COLO668 (cell line): Measurements from ENCODE around the gene TUBB1.

Experiments used
- DNase-seq: peaks from one replicate; lab custom pipeline; 2025; ENCODE audit not compliant: unreplicated experiment; lab: John Stamatoyannopoulos, UW

TUBB1 gene

DNA sequence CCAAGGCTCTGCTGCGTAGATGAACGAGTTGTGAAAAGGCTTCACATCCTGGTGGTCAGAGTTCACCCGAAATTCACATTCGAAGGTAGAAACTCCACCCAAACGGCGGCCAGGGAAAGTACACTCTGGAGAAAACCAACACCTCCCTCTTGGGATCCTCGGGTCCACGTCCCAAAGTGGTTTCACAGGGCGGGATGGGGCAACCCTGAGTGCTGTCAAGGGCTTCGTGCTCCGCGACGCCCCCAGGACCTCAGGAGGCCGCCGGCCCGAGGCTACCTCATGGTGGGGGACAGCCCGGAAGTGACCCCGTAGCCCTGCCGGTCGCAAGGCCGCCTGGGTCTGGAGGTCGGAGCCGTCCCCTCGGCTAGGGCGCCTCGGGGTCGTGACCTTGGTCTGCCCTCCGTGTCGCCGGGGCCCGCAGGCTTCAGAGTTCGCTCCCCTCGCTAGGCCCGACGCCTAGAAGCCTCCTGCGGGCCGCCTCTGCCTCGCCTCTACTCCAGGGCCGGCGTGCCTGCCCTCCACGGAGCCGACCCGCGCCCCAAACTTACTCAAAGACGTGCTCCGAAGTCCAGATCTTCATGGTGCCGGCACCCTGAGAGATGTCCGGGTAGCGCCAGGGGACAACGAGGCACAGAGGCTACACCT lies 23.0 kb downstream of the TUBB1 start, which contains the start of gene PRELID3B:
PRELID3B (minus strand) TSS at position 636 of the 645 bp plus-strand sequence; CDS start at position 580, 56 bp downstream.
- DNase-seq, result peak; percentile 58

- peak; percentile 98 for DNase-seq
Observed at GRCh38 chr20:59042796-59043631, 23.8 kb downstream of the TUBB1 start.

DNA sequence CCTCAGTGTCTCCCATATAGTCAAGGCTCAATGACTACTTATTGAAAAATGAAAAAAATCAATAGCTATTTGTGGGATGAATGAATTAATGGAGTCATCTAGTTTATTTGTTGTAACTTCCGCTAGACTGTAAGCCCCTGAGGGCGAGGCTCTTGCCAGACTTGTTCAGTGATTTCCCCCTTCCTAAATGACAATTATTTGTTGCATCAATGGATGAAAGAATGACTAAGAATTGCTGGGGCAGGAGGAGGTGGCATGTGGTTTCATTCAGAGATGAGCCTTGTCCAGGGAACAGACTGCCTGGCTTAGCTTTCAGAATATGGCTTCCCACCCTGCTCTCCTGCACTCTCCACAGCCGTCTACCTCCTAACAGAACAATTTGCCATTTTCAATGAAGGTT lies 24.5 kb downstream of the TUBB1 start:
- no peak for DNase-seq

DNA sequence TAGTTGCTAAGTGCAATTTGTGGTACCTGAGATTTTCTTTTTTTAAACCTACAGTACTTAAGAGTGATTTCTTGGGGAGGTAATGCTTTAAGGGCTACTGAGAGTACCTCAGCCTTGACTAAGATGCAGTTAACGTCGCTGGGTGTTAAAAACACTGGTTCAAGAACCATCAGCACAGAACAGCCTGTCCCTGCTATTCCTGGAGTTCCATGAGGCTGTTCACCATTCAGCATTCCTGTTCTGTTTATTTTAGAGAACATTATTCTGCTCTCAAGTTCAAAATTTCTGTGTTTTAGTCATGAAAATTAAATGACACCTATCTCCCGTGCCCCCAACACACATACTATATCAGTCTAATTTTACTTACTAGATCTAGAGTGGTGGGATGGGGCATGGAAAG lies 25.1 kb downstream of the TUBB1 start:
- no peak for DNase-seq

DNA sequence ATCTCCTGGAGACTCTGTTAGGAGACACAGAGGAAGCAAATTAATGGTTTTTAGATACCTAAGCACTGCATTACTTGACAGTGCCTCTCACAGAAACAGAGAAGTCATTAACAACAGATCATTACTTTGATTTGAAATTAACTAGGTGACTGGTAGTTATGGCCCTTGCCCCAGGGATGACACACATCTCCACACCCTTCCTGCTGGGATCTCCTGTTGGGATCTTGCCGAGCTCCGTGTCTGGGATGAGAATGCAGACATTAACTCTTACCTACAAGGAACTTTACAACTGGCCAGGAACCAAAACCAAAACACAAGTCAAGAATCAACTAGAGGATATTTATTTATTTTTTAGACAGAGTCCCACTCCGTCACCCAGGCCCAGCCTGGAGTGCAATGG lies 25.6 kb downstream of the TUBB1 start:
- DNase-seq, result no peak

DNA sequence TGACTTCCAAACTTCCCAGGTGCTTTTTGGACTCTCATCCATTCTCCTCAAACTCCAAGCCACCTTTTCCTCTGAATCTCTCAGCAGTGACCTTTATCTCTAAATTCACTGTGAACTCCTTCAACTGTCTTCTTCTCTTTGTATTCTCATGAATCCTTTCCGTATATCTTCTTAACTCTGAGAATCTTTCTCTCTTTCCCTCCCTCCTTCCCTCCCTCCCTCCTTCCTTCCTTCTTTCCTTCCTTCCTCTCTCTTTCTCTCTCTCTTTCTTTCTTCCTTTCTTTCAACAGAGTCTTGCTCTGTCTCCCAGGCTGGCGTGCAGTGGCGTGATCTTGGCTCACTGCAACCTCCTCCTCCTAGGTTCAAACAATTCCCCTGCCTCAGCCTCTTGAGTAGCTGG lies 27.6 kb downstream of the TUBB1 start:
- no peak for DNase-seq

GRCh38 chr20:59047938-59048680 lies 28.9 kb downstream of the TUBB1 start:
- DNase-seq, result no peak

GRCh38 chr20:59048681-59049030 lies 29.4 kb downstream of the TUBB1 start:
- DNase-seq, result no peak

GRCh38 chr20:59050437-59050836 lies 31.2 kb downstream of the TUBB1 start:
- DNase-seq, result no peak

- DNase-seq, result no peak
Observed at GRCh38 chr20:59051666-59052185, 32.5 kb downstream of the TUBB1 start.

DNA sequence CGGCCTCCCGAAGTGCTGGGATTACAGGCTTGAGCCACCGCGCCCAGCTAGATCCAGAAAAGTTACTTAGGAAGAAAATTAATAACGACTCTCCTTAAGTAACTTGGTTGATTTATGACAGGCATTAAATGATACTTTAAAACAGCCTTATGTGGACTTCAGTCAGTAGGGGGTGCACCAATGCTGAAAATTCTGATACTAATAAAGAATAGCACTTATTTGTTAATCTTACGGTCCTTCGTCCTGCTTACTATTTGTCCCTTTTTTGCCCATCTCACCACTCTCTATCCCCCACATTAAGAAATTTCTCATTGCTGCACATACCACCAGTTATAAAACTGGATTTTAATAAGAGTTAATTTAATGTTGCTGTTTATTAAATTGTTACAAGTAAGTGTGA lies 36.1 kb downstream of the TUBB1 start:
- no peak for DNase-seq

- DNase-seq, result peak; percentile 23
Observed at GRCh38 chr20:59062081-59062480, 42.9 kb downstream of the TUBB1 start.

DNA sequence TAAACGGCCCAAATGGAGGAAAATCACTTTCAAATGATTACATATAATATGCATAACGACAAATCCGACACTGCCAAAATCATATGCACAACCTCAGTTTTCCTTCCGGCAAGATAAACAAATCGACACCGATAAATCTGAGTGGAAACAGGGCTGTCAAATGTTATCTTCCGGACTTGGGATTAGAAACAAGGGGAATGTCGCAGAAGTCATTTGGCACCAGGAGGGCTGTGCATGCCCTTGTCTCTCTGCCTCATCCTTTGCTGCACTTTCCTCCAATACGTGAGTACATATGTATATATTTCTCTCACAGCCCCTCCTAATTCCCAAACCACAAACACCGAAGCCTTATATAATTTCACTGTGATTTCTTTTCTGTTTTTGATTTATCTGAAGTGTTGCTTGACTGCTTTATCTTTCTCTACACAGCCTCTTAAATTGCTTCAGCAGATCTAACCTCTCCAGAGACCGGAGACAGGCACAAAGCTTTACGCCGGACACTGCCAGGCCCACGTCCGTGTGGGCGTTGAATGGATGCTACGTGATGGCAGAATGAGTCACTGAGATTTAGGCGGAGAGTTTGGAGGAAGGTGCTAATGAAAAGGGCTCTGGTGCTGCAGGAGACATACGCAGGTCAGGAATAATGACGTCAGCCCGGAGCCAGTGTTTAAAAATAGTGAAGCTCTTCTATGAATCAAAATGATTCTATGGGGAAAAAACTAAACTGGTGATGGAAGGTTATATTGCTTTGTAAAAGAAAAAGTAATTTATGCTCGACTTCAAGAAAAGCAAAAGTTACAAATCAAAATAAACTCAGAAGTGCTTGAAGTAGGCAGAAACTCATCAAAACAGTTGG lies 44.4 kb downstream of the TUBB1 start:
- DNase-seq, result peak; percentile 19

GRCh38 chr20:59064214-59064722 lies 45.0 kb downstream of the TUBB1 start:
- DNase-seq, result no peak

DNA sequence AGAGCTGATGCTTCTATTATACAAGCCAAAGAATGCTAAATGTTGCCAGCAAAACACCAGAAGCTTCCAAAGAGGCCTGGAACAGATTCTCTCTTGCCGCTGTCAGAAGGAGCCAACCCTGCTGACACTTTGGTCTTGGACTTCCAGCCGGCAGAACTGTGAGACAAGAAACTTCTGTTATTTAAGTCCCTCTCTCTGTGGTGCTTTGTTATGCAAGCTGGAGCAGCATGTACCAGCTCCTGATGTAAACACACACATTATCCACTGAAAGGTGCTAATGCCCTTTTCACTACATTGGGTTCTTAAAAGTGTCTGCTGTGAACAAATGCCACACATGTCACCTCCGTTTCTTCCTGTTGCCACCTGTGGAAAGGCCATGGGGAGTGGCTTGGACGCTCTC lies 49.3 kb downstream of the TUBB1 start:
- no peak for DNase-seq

GRCh38 chr20:59069026-59069425 lies 49.8 kb downstream of the TUBB1 start:
- no peak for DNase-seq

GRCh38 chr20:59071216-59071615 lies 52.0 kb downstream of the TUBB1 start:
- DNase-seq, result no peak

DNA sequence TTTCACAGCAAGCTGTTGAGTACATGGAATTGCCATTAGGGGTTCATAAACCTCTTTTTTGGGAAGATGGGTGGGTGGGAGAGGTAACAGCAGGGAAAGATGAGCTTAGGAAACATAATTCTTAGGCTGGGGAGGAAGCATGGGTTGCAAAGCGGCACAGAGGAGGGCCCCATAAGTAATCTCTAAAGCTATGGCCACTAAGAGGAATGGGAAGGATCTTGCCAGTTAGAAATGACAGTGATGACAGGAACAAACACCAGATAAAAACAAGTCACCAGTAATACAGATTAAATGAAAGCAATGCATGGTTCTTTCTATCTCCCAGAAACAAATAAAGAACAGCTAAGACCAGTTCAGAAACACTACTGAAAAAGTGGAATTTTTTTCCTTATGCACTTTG lies 54.4 kb downstream of the TUBB1 start:
- DNase-seq, result no peak

DNA sequence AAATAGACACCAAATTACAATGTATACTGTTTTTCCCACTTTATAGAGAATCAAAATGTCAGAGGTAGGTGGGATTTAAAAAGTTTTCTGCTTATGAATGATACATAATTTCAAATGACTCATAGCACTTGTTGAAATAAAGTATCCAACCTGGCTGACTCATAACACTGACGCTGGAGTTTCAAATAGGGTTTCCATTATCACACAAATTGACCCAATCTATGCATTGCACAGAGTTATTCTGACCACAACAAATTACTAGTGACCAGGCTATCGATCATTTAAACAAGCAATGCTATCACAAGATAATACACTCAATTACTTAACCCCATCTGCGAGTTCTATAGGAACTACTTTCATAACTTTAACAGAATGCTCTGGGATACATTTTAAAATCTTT lies 55.2 kb downstream of the TUBB1 start:
- DNase-seq, result no peak

DNA sequence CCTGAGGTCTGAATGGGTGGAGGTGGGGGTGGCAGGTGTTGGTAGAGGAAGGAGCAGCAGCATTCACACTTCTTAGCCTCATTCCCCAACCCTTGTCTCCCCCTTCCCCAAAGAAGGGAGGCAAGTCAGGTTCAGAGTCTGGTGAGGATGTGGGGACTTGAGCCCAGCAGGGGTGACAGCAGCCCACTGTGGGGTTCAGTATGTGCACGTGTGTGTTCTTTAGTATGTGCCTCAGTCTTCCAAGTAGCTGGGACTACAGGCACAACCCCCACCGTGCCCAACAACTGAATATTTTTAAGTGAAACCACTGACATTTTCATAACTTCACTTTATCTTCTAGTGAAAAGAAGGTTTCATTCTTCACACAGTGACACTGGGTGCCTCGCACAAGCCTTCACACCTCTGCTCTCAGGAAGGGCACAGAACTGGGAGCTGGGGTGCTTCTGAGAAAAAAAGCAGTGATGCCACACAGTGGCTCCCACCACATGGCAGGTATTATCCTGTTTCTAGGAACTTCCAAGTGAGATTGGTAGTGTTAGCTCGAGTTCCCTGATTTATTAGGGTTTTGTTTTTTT lies 56.8 kb downstream of the TUBB1 start:
- DNase-seq, result no peak
